SK-N-MC (cell line): ENCODE data around the gene METTL6.
"Not testable (repeated sequence)": the region's sequence is repeated elsewhere in the genome, so short reads cannot be mapped to it uniquely, and the experiment has no call there.

Experiments
- DNase-seq: peaks from one replicate; pipeline ENCODE4 v3.0.0-alpha.2; 2011; ENCODE audit warnings: low read depth, low spot score
- H3K27ac ChIP-seq: fragments of 200-600 bp; sonication (generic); 2 replicates; pipeline ENCODE4 v1.5.1; 2016; ENCODE audit warnings: mixed run types
- H3K36me3 ChIP-seq: fragments of 200-600 bp; sonication (generic); 2 replicates; pipeline ENCODE4 v1.6.1; 2017; ENCODE audit warnings: antibody characterized with exemption, low read length, mixed read lengths; ENCODE audit not compliant: insufficient read depth
- H3K4me3 ChIP-seq: fragments of 200-600 bp; sonication (generic); 2 replicates; pipeline ENCODE4 v1.5.1; 2016
- H3K9ac ChIP-seq: fragments of 200-600 bp; sonication (generic); 2 replicates; pipeline ENCODE4 v1.8.0; 2017; ENCODE audit warnings: mixed run types, mixed read lengths; ENCODE audit not compliant: insufficient read length
- H3K9me3 ChIP-seq: fragments of 200-600 bp; sonication (generic); 2 replicates; pipeline ENCODE4 v1.6.1; 2017; ENCODE audit warnings: low read depth, mild to moderate bottlenecking, antibody characterized with exemption, low read length, moderate library complexity, mixed read lengths
- EZH2 ChIP-seq: fragments of 200-600 bp; sonication (generic); IDR thresholded peaks from one replicate; pipeline ENCODE4 v1.6.1; 2017; ENCODE audit warnings: antibody characterized with exemption
- FOXP2 ChIP-seq: optimal IDR thresholded peaks from 2 replicates; pipeline ENCODE3; 2011; ENCODE audit warnings: mild to moderate bottlenecking, moderate library complexity; ENCODE audit not compliant: insufficient read depth; ENCODE audit errors: extremely low read length, control extremely low read depth
- POLR2AphosphoS5 ChIP-seq: IDR thresholded peaks from 2 replicates; pipeline ENCODE4 v1.6.1; 2012; ENCODE audit warnings: mild to moderate bottlenecking, low read depth, low read length, borderline replicate concordance

The METTL6 gene

GRCh38 chr3:15387171-15387581 is 40.2 kb downstream of the METTL6 start:
- no peak overlapping the region for H3K4me3 ChIP-seq
- no peaks in the 10 kb centered on the region for H3K9me3 ChIP-seq
- DNase-seq, result no peak
- no peaks in the 10 kb centered on the region for H3K36me3 ChIP-seq
- H3K9ac ChIP-seq, result no peak overlapping the region
- H3K27ac ChIP-seq, result no peak overlapping the region
- no peak for TF ChIP-seq FOXP2
- TF ChIP-seq POLR2AphosphoS5, result no peak

GRCh38 chr3:15386654-15386955 is 40.7 kb downstream of the METTL6 start:
- H3K27ac ChIP-seq, H3K4me3 ChIP-seq, DNase-seq, H3K9ac ChIP-seq, H3K36me3 ChIP-seq, H3K9me3 ChIP-seq: not testable (repeated sequence)

DNA sequence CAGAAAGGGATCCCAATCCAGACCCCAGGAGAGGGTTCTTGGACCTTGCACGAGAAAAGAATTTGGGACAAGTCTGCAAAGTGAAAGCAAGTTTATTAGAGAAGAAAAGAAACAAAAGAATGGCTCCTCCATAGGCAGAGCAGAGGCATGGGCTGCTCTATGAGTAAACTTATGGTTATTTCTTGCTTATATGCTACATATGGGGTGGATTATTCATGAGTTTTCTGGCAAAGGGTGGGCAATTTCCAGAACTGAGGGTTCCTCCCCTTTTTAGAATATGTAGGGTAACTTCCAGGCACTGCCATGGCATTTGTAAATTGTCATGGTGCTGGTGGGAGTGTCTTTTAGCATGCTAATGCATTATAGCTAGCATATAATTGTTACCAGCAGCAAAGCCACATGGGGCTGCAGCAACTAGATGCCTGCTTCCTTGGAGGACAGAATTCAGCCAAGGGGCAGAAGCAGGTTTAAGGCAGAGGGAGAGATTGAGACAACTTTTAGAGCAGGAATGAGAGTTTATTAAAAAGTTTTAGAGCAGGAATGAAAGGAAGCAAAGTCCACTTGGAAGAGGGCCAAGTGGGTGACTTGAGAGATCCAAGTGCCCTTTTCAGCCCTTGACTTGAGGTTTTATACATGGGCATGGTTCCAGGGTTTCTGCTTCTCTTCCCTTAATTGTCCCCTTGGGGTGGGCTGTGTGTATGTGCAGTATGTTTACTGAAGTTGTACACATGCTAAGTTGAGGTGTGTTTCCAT is 41.3 kb downstream of the METTL6 start:
- TF ChIP-seq EZH2 (no peak), FOXP2 (no peak), POLR2AphosphoS5 (no peak)
- Histone ChIP-seq H3K27ac (no peak overlapping the region), H3K36me3 (no peaks in the 10 kb centered on the region), H3K4me3 (no peak overlapping the region), H3K9me3 (no peaks in the 10 kb centered on the region), H3K9ac (no peak overlapping the region)
- no peak for DNase-seq

DNA sequence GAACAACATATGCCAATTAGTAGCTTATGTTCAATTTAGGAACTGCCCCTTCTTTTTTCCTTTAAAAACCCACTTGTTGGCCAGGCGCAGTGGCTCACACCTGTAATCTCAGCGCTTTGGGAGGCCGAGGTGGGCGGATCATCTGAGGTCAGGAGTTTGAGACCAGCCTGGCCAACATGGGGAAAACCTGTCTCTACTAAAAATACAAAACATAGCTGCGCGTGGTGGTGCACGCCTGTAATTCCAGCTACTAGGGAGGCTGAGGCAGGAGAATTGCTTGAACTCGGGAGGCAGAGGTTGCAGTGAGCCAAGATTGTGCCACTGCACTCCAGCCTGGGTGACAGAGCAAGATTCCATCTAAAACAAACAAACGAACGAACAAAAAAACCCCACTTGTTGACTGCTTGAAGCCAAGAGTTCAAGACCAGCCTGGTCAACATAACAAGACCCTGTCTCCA is 42.1 kb downstream of the METTL6 start:
- H3K9me3 ChIP-seq, DNase-seq, H3K4me3 ChIP-seq, H3K9ac ChIP-seq, H3K36me3 ChIP-seq, H3K27ac ChIP-seq: not testable (repeated sequence)

DNA sequence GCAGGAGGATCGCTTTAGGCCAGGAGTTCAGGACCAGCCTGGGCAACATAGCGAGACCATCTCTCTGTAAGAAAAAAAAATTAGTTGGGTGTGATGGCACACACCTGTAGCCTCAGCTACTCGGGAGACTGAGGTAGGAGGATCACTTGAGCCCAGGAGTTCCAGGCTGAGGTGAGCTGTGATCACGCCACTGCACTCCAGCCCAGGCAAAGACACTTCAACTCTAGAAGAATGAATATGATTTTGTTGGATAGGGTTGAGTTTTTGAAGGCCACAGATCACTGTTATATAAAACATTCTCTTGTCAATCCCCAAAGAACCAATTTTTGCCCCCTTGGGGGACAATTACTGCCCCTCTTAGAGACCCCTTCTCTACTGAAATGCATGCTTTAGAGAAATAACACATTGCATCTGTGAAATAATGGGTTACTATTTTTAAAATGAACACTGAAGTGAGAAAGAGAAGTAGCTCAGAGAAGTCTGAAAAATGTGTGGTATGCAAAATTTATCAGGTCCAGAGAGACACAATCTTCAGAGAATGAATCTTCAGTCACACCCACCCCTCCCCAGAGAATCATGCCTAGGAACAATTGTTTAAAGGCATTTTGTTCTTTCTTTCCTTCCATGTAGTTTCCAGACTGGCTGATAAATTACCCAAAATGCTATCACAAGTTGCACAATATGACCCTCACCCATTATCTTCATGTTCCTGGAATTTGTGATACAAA is 42.7 kb downstream of the METTL6 start:
- no peak for DNase-seq
- Histone ChIP-seq H3K27ac (no peak overlapping the region), H3K9ac (no peak overlapping the region), H3K9me3 (no peaks in the 10 kb centered on the region), H3K4me3 (no peak overlapping the region), H3K36me3 (no peaks in the 10 kb centered on the region)
- TF ChIP-seq EZH2 (no peak), FOXP2 (no peak), POLR2AphosphoS5 (no peak)

GRCh38 chr3:15382405-15382923 is 44.9 kb downstream of the METTL6 start:
- Histone ChIP-seq H3K9me3 (no peaks in the 10 kb centered on the region), H3K36me3 (no peaks in the 10 kb centered on the region), H3K9ac (no peak overlapping the region), H3K4me3 (no peak overlapping the region), H3K27ac (no peak overlapping the region)
- no peak for DNase-seq
- TF ChIP-seq POLR2AphosphoS5, result no peak
- TF ChIP-seq FOXP2, result no peak
- TF ChIP-seq EZH2, result no peak

DNA sequence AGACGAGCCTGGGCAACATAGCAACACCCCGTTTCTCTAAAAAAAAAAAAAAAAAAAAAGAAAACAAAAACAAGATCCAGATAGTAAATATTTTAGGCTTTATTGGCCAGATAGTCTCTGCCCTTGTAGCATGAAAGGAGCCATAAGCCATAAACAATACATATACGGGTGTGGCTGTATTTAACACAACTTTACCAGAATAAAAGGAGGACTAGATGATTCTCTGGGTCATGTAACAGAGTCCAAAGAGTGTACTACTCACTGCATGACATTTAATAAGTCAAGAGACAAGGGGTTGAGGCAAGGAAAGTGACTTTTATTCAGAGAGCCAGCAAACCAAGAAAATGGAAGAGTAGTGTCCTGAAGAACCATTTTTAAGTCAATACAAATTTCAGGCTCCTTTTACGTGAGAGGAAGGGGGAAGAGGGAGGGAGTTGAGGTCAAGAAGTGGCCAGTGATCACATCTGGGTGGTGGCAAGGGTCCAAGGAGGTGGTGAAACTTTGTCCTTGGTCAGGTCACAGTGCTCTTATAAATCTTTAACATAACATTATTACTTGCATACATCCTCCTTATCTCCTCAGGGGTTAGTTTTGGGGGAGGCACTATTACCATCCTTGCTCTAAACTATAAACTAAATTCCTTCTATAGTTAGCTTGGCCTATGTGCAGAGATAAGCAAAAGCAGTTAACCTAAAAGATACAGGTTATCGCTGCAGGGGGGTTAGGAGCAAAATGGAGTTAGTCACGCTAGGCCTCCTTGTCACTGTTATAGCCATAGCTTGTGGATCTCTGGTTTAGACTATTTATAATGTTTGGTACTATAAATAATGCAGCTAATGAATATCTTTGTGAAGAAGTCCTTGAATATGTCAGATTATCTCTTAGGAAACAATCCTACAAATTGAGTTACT is 46.1 kb downstream of the METTL6 start:
- Histone ChIP-seq H3K36me3 (no peaks in the 10 kb centered on the region), H3K27ac (no peak overlapping the region), H3K4me3 (no peak overlapping the region), H3K9ac (no peak overlapping the region), H3K9me3 (no peaks in the 10 kb centered on the region)
- no peak for DNase-seq
- TF ChIP-seq EZH2 (no peak), FOXP2 (no peak), POLR2AphosphoS5 (no peak)

GRCh38 chr3:15377961-15378791 is 49.2 kb downstream of the METTL6 start:
- peak; percentile 37 for DNase-seq
- TF ChIP-seq FOXP2, result no peak
- no peak overlapping the region for H3K4me3 ChIP-seq
- no peak overlapping the region for H3K27ac ChIP-seq
- no peak overlapping the region for H3K9ac ChIP-seq
- H3K36me3 ChIP-seq, result no peaks in the 10 kb centered on the region
- H3K9me3 ChIP-seq, result no peaks in the 10 kb centered on the region
